ENCODE results near the gene TCHP.
"Not testable (repeated sequence)": the region's sequence is repeated elsewhere in the genome, so short reads cannot be mapped to it uniquely, and the experiment has no call there.

Gene TCHP

DNA sequence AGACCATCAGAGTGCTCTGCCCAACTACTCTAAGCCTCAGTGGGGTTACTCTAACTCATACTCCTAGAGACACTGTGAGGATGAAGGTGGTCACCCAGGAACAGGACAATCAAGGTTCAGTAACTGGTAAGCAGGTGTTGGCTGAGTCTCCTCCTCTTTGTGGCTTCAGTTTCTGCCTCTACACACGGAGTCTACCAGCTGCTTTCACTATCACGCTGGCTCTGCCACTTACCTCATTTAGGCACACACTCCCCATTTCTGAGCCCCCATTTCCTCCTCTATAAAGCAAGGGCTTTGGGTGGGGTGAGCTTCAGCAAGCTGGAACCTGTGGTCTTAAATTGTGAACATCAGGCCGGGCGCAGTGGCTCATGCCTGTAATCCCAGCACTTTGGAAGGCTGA lies 7.3 kb upstream of the TCHP start:
- H3K9me3 ChIP-seq (ENCODE audit: control insufficient read depth in 2 of 2, low read length in 2 of 2), result no peaks in the 10 kb centered on the region
- no peak overlapping the region for H3K9ac ChIP-seq (ENCODE audit: low read length in 2 of 2)
- no peaks in the 10 kb centered on the region for H3K36me3 ChIP-seq (ENCODE audit: control insufficient read depth in 2 of 2, insufficient read depth in 2 of 2, low read length in 2 of 2)
- no peak overlapping the region for H3K4me3 ChIP-seq (ENCODE audit: low read length in 2 of 2)
- no peaks in the 10 kb centered on the region for H3K4me1 ChIP-seq (ENCODE audit: control insufficient read depth, insufficient read depth, low read length)
- peaks cover 6 to 7% of the 10 kb centered on the region in 2 donors for H3K27me3 ChIP-seq (ENCODE audit: control insufficient read depth in 1 of 2, insufficient read depth in 2 of 2, low read length in 2 of 2)
- no peak overlapping the region for H3K27ac ChIP-seq (ENCODE audit: low read length)

DNA sequence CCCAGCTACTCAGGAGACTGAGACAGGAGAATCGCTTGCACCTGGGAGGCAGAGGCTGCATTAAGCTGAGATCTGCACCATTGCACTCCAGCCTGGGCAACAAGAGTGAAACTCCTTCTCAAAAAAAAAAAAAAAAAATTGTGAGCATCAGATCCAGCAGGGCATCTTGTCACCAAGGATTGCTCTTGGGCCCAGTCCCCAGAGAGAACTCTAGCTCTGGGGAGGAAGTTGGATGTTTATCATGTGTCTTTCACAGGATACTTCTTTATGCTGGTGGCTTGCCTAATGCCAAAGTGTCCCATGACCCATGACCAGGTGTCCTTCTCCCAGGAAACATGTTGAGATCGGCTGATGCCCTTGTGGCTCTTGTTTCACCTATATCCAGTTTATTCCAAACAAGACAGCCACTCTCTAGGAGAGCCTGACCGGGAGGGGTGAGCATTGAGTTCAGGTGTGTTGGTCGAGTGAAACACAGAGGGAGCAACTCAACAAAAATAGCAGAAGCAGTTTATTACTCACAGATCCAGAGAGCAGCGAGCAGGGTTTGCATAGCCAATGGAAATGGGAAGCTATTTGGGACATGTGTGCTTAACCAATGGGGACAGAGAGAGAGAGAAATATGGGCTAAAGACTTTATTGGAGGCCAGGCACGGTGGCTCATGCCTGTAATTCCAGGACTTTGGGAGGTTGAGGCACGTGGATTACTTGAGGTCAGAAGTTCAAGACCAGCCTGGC lies 6.6 kb upstream of the TCHP start:
- peaks cover 6 to 7% of the 10 kb centered on the region in 2 donors for H3K27me3 ChIP-seq (ENCODE audit: control insufficient read depth in 1 of 2, insufficient read depth in 2 of 2, low read length in 2 of 2)
- no peak overlapping the region for H3K27ac ChIP-seq (ENCODE audit: low read length)
- no peak overlapping the region for H3K9ac ChIP-seq (ENCODE audit: low read length in 2 of 2)
- H3K4me1 ChIP-seq (ENCODE audit: control insufficient read depth, insufficient read depth, low read length), result no peaks in the 10 kb centered on the region
- no peak overlapping the region for H3K4me3 ChIP-seq (ENCODE audit: low read length in 2 of 2)
- no peaks in the 10 kb centered on the region for H3K9me3 ChIP-seq (ENCODE audit: control insufficient read depth in 2 of 2, low read length in 2 of 2)
- no peaks in the 10 kb centered on the region for H3K36me3 ChIP-seq (ENCODE audit: control insufficient read depth in 2 of 2, insufficient read depth in 2 of 2, low read length in 2 of 2)

DNA sequence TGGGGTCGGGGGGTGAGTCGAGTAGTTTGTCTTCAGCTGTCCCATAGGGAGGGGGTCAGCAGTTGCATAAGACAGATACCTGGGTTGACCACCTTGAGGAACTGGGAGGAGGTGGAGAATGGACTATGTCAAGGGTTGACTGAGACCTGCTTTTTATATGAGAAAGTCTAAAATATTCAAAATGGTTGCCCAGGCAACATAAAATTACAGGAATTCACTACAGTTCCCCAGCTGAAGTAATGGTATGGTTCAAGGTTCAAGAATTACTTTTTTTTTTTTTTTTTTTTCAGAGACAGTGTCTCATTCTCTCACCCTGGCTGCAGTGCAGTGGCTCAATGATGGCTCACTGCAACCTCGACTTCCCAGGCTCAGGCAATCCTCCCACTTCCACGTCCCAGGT lies 5.1 kb upstream of the TCHP start:
- Histone ChIP-seq H3K9me3 (ENCODE audit: control insufficient read depth in 2 of 2, low read length in 2 of 2) (no peaks in the 10 kb centered on the region), H3K9ac (ENCODE audit: low read length in 2 of 2) (no peak overlapping the region), H3K27ac (ENCODE audit: low read length) (no peak overlapping the region), H3K4me1 (ENCODE audit: control insufficient read depth, insufficient read depth, low read length) (no peaks in the 10 kb centered on the region), H3K4me3 (ENCODE audit: low read length in 2 of 2) (no peak overlapping the region), H3K27me3 (ENCODE audit: control insufficient read depth in 1 of 2, insufficient read depth in 2 of 2, low read length in 2 of 2) (peaks cover 6 to 7% of the 10 kb centered on the region in 2 donors), H3K36me3 (ENCODE audit: control insufficient read depth in 2 of 2, insufficient read depth in 2 of 2, low read length in 2 of 2) (no peaks in the 10 kb centered on the region)

DNA sequence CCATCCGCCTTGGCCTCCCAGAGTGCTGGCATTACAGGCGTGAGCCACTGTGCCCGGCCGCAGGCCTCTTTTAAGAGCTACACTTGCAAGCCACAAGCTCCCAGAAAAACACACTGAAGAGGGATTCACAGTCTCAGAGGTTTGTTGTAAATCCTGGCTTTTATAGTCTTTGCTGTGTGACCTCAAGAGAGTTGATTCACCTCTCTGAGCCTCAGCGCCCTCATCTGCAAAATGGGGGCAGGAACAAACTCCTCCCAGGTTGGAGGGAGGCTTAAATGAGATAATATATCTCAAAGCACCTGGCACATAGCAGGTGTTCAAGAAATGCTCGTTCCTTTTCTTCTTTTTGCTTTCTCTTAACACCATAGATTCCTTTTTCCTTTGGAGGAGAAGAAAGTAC lies 3.9 kb upstream of the TCHP start:
- Histone ChIP-seq H3K4me1 (ENCODE audit: control insufficient read depth, insufficient read depth, low read length) (peaks cover 7% of the 10 kb centered on the region), H3K27ac (ENCODE audit: low read length) (no peak overlapping the region)

DNA sequence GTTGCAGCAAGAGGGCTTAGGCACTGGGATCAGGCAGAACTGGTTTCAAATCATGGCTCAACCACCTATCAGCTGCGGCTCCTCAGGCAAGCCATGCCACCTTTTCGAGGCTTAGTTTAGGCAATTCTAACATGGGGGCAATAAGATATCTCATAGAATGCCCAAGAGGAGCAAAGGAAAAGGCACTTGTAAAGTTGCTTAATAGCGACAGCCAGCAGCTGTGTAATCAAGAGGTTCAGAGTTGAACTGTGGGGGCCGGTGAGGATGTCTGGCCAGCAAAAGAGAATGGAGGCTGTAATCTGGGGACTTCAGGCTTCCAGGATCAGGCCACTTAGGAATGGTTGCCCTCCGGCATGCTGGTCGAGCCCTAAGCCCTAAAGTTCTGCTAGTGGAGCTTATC lies 3.0 kb upstream of the TCHP start:
- Histone ChIP-seq H3K27ac (ENCODE audit: low read length) (no peak overlapping the region), H3K36me3 (ENCODE audit: control insufficient read depth in 2 of 2, insufficient read depth in 2 of 2, low read length in 2 of 2) (no peaks in the 10 kb centered on the region), H3K27me3 (ENCODE audit: control insufficient read depth in 1 of 2, insufficient read depth in 2 of 2, low read length in 2 of 2) (peaks cover 6% of the 10 kb centered on the region in 2 donors), H3K9ac (ENCODE audit: low read length in 2 of 2) (no peak overlapping the region), H3K4me3 (ENCODE audit: low read length in 2 of 2) (no peak overlapping the region), H3K9me3 (ENCODE audit: control insufficient read depth in 2 of 2, low read length in 2 of 2) (no peaks in the 10 kb centered on the region), H3K4me1 (ENCODE audit: control insufficient read depth, insufficient read depth, low read length) (peaks cover 16% of the 10 kb centered on the region)

More for the DNA sequence above, 3.9 kb upstream of the TCHP start:
- Histone ChIP-seq H3K4me3 (ENCODE audit: low read length in 2 of 2) (no peak overlapping the region), H3K9me3 (ENCODE audit: control insufficient read depth in 2 of 2, low read length in 2 of 2) (no peaks in the 10 kb centered on the region), H3K9ac (ENCODE audit: low read length in 2 of 2) (no peak overlapping the region), H3K27me3 (ENCODE audit: control insufficient read depth in 1 of 2, insufficient read depth in 2 of 2, low read length in 2 of 2) (peaks cover 6 to 7% of the 10 kb centered on the region in 2 donors), H3K36me3 (ENCODE audit: control insufficient read depth in 2 of 2, insufficient read depth in 2 of 2, low read length in 2 of 2) (no peaks in the 10 kb centered on the region)

DNA sequence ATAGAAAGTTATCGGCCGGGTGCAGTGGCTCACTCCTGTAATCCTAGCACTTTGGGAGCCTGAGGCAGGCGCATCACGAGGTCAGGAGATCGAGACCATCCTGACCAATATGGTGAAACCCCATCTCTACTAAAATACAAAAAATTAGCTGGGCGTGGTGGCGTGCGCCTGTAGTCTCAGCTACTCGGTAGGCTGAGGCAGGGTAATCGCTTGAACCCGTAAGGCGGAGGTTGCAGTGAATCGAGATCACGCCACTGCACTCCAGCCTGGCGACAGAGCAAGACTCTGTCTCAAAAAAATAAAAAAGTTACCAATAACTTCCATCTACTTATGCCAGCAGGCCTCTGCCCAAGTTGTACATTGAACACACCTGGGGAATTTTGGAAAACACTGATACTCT lies 729 bp upstream of the TCHP start:
- peaks cover 12 to 13% of the 10 kb centered on the region in 2 donors for H3K36me3 ChIP-seq (ENCODE audit: control insufficient read depth in 2 of 2, insufficient read depth in 2 of 2, low read length in 2 of 2)
- peak overlapping the region; percentile 90 for H3K4me3 ChIP-seq (ENCODE audit: low read length in 2 of 2)
- peak overlapping the region; percentile 69 for H3K27ac ChIP-seq (ENCODE audit: low read length)
- not testable (repeated sequence) for H3K9me3 ChIP-seq (ENCODE audit: control insufficient read depth in 2 of 2, low read length in 2 of 2); H3K27me3 ChIP-seq (ENCODE audit: control insufficient read depth in 1 of 2, insufficient read depth in 2 of 2, low read length in 2 of 2)
- H3K9ac ChIP-seq (ENCODE audit: low read length in 2 of 2), result peak overlapping the region in 1 of 2 donors; percentile 76
- H3K4me1 ChIP-seq (ENCODE audit: control insufficient read depth, insufficient read depth, low read length), result peaks cover 19% of the 10 kb centered on the region

DNA sequence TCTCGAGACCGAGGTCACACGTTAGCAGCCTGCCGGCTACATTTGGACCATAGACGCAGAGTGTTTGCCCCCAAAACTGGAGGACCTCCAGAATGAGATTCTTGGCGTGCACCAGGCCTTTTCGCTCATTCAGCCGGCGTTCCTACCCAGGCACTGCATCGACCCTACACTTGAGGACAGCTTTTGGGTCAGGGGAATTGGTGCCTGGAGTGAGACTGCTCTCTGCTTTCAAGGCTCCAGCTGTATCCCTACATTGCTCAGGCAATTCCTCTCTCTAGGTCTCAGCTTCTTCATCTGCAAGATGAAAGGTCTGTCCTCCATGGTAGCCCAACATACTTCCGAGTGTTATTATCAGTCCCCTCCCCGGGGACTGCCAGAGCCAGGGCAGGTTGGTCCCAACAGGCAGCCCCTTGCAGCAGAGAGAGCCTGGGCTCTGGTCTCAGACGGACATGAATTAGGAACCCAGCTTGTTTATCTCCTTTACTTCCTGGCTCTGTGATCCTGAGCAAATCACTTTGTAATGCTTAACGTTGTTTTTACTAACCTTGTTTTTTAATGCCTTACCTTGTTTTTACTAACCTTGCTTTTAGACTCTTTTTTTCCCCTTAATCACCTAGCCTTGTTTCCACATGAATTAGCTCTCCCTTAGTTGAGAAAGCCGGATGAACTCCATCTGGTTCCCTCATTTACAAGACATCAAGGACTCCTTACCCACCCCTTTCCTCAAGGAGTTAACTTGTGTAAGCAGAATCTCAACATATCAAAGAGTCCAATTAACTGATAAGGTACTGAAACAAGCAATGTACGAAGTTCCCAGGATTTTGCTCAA lies 892 bp downstream of the TCHP start:
- peak overlapping the region; percentile 69 for H3K27ac ChIP-seq (ENCODE audit: low read length)
- peaks cover 19% of the 10 kb centered on the region for H3K4me1 ChIP-seq (ENCODE audit: control insufficient read depth, insufficient read depth, low read length)
- H3K4me3 ChIP-seq (ENCODE audit: low read length in 2 of 2), result peak overlapping the region; percentile 90
- H3K9me3 ChIP-seq (ENCODE audit: control insufficient read depth in 2 of 2, low read length in 2 of 2), result no peaks in the 10 kb centered on the region
- no peaks in the 10 kb centered on the region for H3K27me3 ChIP-seq (ENCODE audit: control insufficient read depth in 1 of 2, insufficient read depth in 2 of 2, low read length in 2 of 2)
- peaks cover 22 to 26% of the 10 kb centered on the region in 2 donors for H3K36me3 ChIP-seq (ENCODE audit: control insufficient read depth in 2 of 2, insufficient read depth in 2 of 2, low read length in 2 of 2)
- H3K9ac ChIP-seq (ENCODE audit: low read length in 2 of 2), result peak overlapping the region; percentile 76 to 86

DNA sequence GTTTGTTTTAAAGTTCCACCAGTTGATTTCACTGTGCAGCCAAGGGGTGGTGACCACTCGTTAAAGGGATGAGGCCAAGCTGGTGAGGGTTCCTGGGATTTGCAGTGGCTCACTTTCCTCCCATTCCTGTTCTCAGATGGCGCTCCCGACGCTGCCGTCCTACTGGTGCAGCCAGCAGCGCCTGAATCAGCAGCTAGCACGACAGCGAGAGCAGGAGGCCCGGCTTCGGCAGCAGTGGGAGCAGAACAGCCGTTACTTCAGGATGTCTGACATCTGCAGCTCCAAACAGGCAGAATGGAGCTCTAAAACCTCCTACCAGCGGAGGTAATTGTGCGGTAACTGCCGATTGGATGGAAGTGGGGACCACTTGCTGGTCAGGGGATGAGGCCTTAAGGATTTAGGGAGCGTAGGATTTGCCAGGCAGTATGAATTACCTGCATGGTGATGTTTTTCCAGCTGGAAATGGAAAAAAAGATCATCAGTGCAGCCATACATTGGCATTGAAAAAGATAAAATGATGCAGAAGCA lies 2.9 kb downstream of the TCHP start:
- Histone ChIP-seq H3K4me1 (ENCODE audit: control insufficient read depth, insufficient read depth, low read length) (peaks cover 19% of the 10 kb centered on the region), H3K36me3 (ENCODE audit: control insufficient read depth in 2 of 2, insufficient read depth in 2 of 2, low read length in 2 of 2) (peaks cover 39 to 45% of the 10 kb centered on the region in 2 donors), H3K9ac (ENCODE audit: low read length in 2 of 2) (no peak overlapping the region), H3K27me3 (ENCODE audit: control insufficient read depth in 1 of 2, insufficient read depth in 2 of 2, low read length in 2 of 2) (no peaks in the 10 kb centered on the region), H3K27ac (ENCODE audit: low read length) (no peak overlapping the region), H3K4me3 (ENCODE audit: low read length in 2 of 2) (no peak overlapping the region), H3K9me3 (ENCODE audit: control insufficient read depth in 2 of 2, low read length in 2 of 2) (no peaks in the 10 kb centered on the region)

DNA sequence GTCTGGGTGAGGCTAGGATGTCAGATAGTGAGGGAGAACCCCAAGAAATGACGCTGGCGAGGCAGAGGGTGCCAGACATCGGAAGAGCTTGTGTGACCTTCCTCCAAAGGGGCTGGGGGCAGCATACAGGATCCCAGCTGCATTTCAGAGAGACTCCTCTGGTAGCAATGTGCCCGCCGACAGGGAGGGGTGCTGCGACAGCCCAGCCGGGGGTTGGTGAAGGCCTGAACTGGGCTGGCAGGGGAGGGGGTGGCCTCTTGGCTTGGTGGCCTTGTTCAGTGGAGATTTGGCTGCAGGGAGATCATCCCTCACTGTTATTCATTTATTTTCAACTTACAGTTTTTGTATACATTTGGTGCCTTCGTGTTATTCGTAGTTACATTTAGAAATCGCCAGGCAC lies 5.2 kb downstream of the TCHP start:
- Histone ChIP-seq H3K4me3 (ENCODE audit: low read length in 2 of 2) (no peak overlapping the region), H3K9ac (ENCODE audit: low read length in 2 of 2) (no peak overlapping the region), H3K27ac (ENCODE audit: low read length) (no peak overlapping the region), H3K9me3 (ENCODE audit: control insufficient read depth in 2 of 2, low read length in 2 of 2) (no peaks in the 10 kb centered on the region), H3K36me3 (ENCODE audit: control insufficient read depth in 2 of 2, insufficient read depth in 2 of 2, low read length in 2 of 2) (peaks cover 49 to 58% of the 10 kb centered on the region in 2 donors), H3K27me3 (ENCODE audit: control insufficient read depth in 1 of 2, insufficient read depth in 2 of 2, low read length in 2 of 2) (no peaks in the 10 kb centered on the region), H3K4me1 (ENCODE audit: control insufficient read depth, insufficient read depth, low read length) (peaks cover 19% of the 10 kb centered on the region)

DNA sequence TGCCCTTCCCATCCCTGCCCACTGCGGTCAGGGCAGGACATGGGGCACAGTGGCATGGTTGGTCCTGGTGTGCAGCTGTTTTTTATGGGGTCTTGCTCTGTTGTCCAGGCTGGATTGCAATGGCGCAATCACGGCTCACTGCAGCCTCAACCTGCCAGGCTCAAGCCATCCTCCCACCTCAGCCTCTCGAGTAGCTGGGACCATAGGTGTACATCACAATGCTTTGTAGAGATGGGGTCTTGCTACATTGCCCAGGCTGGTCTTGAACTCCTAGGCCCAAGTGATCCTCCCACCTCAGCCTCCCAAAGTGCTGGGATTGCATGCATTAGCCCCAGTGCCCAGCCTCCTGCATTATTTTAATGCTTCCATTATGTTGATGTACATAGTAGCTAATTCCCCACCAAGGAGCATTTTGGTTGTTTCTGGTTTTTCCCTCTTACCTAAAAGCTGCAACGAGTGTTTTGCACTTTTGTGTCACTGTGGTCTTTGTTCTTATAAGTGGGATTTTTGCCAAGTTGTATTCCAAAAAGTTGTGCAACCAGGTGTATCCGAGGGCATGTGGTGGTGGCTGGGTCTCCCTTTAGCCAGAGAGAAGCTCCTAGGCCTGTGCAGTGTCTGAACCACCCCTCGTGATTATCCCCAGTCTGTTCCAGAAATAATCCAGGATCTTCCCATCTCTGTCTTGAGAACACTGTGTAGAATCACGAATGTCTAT lies 10.3 kb downstream of the TCHP start:
- Histone ChIP-seq H3K36me3 (ENCODE audit: control insufficient read depth in 2 of 2, insufficient read depth in 2 of 2, low read length in 2 of 2) (peaks cover 53 to 59% of the 10 kb centered on the region in 2 donors), H3K4me3 (ENCODE audit: low read length in 2 of 2) (no peak overlapping the region), H3K9ac (ENCODE audit: low read length in 2 of 2) (no peak overlapping the region), H3K27me3 (ENCODE audit: control insufficient read depth in 1 of 2, insufficient read depth in 2 of 2, low read length in 2 of 2) (no peaks in the 10 kb centered on the region), H3K4me1 (ENCODE audit: control insufficient read depth, insufficient read depth, low read length) (no peaks in the 10 kb centered on the region), H3K9me3 (ENCODE audit: control insufficient read depth in 2 of 2, low read length in 2 of 2) (no peaks in the 10 kb centered on the region), H3K27ac (ENCODE audit: low read length) (no peak overlapping the region)

Data from stomach smooth muscle (tissue), 2 donors.